HG03442 (cell line): Measurements from ENCODE around the gene SLC4A1.

Experiments
- ATAC-seq: cut with Tn5 transposase; IDR thresholded peaks from one replicate; pipeline ENCODE4 v1.9.1; 2021; ENCODE audit warnings: mild to moderate bottlenecking, moderate library complexity; ENCODE audit not compliant: unreplicated experiment

SLC4A1 gene

GRCh38 chr17:44284024-44284400, 16.1 kb upstream of the SLC4A1 start:
- no peak for ATAC-seq

DNA sequence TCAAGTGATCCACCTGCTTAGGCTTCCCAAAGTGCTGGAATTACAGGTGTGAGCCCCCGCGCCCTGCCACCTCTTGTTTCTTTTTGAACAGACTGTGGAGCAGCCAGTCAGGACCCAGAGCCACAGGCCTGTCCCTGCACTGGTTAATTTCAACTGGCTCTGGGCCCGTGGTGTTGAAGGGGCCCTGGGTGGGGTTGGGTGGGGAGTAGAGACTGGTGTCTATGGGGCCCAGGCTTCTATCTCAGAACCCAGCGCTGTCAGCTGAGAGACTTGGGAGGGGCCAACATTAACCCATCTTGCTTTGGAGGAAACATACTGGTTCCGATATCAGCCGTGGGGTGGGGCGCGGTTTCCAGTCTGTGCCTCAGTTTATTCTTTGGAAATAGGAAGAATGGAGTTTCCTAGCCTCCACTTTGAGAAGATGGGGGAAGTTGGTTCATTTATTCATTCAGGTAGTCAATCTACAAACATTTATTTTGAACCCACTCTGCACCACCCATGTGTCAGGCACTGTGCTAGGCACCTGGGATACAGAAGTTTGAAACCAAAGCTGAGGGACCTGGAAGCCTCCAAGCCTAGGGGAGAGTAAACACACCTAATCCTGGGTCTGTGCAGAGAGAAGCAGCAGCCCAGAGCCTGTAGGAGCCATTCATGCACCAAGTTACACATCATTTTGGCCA, 15.5 kb upstream of the SLC4A1 start:
- no peak for ATAC-seq

GRCh38 chr17:44282264-44282663, 14.3 kb upstream of the SLC4A1 start:
- ATAC-seq = no peak

GRCh38 chr17:44281570-44281969, 13.6 kb upstream of the SLC4A1 start:
- ATAC-seq = no peak

- no peak for ATAC-seq
Observed at GRCh38 chr17:44280392-44280937, 12.5 kb upstream of the SLC4A1 start.

DNA sequence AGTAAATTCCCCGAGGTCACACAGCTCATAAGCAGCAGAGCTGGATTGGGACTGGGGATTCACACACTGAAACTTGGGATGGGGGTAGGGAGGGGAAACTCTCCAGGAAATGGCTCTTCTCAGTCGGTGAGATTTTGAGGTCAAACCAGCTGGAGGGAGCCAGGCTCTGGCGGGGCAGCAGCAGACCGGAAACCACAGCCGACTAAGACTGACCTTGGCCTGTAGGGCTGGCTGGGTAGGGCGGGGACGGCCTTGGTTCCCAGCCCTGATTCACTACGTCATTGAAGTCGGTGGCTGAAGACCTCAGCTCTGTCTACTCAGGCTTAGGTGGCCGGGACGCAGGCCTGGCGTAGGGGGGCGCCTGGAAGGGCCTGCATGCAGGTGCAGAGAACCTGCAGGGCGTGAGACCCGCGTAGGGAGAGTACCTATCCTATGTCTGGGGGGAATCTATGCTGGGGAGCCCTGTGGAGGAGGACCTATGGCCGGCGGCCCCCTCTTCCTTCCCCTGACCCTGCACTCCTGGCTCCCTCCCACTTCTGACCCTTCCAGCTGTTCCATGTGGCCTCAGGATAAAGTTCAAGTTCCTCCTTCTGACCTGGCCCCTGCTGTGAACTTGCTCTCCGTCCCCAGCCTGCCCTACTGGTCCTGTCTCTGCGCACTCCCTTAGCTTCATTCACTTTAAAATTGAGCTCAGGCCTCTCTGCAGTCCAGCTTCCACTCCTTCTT, 11.9 kb upstream of the SLC4A1 start:
- no peak for ATAC-seq

- ATAC-seq = no peak
Observed at GRCh38 chr17:44279346-44279665, 11.4 kb upstream of the SLC4A1 start.

- ATAC-seq = no peak
Observed at GRCh38 chr17:44277976-44278375, 10.0 kb upstream of the SLC4A1 start.

DNA sequence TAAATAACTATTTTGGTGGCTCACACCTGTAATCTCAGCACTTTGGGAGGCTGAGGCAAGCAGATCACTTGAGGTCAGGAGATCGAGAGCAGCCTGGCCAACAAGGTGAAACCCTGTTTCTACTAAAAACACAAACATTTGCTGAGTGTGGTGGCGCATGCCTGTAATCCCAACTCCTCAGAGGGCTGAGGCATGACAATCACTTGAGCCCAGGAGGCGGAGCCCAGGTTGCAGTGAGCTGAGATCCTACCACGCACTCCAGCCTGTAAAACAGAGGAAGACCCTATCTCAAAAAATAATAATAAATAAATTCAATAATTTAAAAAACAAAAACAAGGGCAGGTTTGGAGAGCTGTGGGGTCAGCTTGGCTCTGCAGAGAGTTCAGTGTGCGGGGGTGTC, 5.7 kb upstream of the SLC4A1 start:
- ATAC-seq = no peak

DNA sequence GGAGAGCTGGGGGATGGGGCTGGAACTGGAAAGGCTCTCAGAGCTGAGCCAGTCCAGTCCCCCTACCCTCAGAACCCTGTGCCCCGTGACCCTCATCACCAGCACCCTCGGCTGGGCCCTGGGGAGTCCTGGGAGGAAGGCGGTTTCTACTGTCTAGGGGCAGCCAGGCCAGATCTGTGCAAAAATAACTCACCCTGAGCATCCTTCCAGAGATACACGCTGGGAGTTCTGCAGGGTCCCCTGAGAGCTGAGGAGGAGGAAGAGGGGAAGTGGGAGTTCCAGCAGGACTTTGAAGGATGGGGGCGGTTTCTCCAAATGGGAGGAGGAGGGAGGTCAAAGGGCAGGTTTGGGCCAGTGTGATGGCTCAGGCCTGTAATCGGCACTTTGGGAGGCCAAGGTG, 5.0 kb upstream of the SLC4A1 start:
- no peak for ATAC-seq

DNA sequence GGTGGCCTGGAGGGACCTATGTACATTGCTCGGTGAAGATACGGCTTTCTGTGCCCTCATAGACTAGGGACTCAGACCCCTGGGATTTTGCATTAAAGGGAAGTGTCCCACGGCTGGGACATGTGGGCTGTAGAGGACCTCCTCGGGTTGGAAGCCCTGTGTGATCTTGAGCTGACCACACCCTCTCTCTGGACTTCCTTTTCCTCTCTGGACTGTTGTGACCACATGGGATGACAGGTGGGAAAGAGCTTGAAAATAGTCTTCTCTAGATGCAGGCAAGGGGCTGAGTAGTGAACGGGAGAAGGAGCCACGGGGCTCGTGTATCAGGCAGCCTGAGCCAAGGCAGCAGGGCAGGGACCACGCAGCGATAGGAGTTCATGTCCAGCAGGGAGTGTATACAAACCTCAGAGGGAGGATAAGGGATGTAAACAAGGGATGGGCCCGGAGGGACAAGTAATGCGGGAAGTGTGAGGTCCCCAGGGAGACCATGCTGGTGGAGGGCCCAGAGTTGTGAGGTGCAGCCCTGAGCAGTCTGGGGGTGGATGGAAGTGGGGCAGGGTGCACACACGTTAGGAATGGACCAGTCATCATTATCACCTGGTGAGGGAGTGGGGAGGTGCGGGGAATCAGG, 4.5 kb upstream of the SLC4A1 start:
- no peak for ATAC-seq

DNA sequence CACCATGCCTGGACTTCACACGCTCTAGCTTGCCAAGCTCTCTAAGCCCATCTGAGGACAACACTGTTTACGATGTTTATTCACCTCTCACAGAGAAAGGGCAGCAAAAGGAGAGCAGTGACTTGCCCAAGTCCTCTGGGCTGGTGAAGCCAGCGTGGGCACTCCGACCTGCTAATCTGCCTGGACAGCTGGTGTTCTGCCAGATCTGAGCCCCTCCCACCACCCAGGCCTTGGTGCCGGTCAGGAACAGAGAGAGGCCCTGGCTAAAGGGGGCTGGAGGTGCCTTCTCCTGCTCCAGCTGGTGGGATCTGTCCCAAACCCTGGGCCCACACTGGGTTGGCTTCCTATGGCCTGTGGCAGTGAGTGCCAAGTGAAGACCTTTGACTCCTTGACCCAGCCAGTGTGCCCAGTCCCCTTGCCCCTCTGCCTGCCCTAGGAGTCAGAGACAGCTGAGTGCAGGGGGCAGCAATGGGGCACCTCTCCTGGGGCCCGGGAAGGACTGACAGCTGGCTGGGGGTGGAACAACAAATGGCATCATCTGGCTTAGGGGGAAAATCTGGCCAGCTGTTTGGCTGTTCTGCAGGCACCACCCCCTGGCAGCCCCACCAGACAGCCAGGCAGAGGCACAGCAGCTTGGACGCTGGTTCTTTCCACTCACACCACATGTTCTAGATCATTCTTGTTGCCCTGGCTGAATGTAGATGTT, 1.8 kb upstream of the SLC4A1 start:
- no peak for ATAC-seq

DNA sequence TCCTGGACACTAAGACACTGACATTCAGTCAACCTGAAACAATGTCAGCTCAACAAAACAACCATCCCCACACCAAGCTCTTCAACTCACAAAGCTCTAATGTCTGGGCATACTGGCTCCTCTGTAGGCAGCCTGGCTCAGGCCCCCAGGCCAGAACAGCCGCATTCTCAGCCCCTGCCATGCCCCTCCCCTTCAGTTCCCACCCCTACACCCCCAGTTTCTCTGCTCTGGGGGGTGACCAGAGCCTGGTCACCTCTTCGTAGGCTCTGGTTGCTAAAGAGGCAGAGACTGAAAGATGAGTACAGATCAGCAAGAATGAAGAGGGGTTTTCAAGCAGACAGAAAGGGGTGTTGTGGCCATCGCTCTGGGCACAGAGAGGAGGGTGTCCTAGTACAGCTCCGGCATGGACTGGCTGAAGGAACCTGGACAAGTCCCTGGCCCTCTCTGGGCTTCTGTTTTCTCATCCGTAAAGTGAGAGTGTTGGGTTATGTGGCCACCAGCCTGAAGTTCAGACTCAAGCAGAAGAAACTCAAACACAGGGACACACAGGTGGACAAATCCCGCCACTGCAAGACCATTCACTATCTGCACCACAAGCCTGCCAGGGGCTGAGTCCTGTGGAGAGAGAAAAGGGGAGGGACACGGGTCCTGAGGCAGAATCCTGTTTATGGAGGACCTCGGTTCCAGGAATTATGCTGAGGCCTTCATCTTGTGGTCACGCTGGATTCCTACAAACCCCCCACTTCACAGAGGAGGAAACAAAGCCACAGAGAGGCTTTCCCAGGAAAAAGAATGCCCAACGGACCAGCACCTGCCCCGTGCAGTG, 987 bp upstream of the SLC4A1 start:
- no peak for ATAC-seq

- ATAC-seq = no peak
Observed at GRCh38 chr17:44267165-44267455, 825 bp downstream of the SLC4A1 start.

- no peak for ATAC-seq
Observed at GRCh38 chr17:44266402-44267164, 1.4 kb downstream of the SLC4A1 start.

DNA sequence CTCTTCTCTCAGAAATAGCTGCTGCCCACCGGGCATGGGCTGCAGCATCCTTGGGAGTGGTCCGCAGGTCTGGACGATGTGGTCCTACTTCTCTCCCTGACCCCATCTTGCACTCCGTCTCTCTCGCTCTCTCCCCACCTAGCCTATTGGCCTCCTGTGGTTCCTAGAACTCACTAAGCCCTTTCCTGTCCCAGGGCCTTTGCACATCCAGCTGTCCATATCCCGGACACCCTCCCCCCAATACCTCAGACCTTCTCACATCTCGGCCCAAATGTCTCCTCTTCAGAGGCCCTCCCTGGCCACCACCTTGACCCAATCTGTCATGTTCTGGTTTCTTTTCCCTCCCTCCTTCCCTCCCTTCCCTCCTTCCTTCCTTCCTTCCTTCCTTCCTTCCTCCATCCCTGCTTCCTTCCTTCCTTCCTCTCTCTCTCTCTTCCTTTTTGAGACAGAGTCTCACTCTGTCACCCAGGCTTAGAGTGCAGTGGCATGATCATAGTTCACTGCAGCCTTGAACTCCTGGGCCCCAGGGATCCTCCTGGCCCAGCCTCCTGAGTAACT, 4.5 kb downstream of the SLC4A1 start:
- ATAC-seq = no peak

- no peak for ATAC-seq
Observed at GRCh38 chr17:44262654-44263225, 5.2 kb downstream of the SLC4A1 start.

DNA sequence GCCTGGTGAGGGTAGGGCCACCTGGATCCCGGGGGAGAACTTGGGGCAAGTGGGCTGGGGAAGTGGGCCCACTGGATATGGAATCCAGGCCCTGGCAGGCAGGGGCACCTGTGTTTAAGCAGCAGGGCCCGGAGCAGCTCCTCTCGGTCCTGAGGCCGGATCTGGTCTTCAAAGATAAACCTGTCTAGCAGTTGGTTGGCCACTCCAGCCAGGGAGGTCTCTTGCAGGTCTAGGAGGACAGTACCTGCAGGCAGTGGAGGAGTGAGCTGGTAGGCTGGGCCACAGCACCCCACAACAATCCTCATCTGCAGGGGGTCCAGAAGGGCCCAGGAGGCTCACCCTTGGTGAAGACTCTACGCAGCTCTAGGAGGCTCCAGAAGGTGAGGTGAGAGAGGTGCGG, 7.6 kb downstream of the SLC4A1 start:
- no peak for ATAC-seq

GRCh38 chr17:44258811-44259351, 9.1 kb downstream of the SLC4A1 start:
- ATAC-seq = no peak
